Measurements from ENCODE around the gene MET. TPM values are rescaled to one million over a fixed set of nuclear protein-coding genes. Genes with fewer than 3 reads are reported as not detected.

The MET gene
- total and polyA plus RNA-seq, 2 of the 13 experiments (the other 11 are each of a cell fraction or from before 2014, with no cell fraction given) = 21.8 to 31.5 TPM

DNA sequence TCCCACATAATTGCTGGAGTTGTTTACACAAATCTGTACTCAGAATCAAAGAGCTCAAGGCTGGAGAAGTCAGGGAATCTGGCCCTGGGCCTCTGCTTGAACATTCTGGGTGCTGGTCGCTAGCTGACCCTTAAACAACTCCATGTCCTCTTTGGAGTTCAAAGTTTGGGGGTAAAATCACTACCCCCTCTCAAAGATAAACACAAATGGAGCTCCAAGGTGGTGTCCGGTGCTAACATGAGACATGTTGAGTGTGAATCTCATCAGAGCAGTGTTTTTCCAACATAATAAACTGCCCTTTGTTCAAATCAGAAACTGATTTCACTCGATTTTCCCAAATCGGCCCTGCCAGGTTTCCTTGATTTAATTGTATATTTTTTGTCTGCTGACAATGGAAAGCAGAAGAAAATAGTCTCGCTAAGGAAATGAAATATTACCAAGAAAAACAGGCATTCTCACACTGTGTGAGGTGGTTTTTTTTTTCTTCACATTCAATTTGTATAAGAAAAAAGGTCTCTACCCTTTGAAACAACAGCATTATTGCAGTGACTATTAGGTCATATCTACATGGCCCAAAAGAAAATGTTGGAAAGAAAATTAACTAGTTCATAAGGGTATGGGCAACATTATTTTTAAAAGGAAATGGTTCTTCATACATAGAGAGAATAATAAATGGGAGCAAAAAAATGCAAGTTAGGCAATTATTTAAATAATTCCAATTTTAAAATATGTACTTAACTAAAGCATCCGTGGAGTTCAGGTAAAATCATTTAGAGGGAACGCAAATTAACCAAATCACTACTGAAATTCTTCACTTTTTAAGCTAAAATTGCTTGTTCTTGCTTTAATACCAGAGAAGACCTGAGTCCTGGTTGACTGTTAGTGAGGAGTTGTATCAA lies 134.3 kb downstream of the MET start (continued):
- TF ChIP-seq HMGXB3 (CRISPR knock-in tag; IDR thresholded peaks at IDR 0.05; ENCODE audit: borderline replicate concordance) = no peak
- peak; percentile 40; the same call in 1 of the 2 replicates for TF ChIP-seq FOSL2 (CRISPR knock-in tag; IDR thresholded peaks at IDR 0.05)
- TF ChIP-seq DDIT3 (CRISPR knock-in tag; IDR thresholded peaks at IDR 0.05) = no peak
- no peak for TF ChIP-seq BATF2 (CRISPR knock-in tag; IDR thresholded peaks at IDR 0.05)
- TF ChIP-seq KLF16 (CRISPR knock-in tag; IDR thresholded peaks at IDR 0.05) = 0 out of 4 replicates have a peak, but pooled peaks of 1 of the 2 experiments have one; percentile 48
- no peak for TF ChIP-seq MAFG (CRISPR knock-in tag; IDR thresholded peaks at IDR 0.05)
- TF ChIP-seq ZNF407 (CRISPR knock-in tag; IDR thresholded peaks at IDR 0.05; ENCODE audit: not compliant biosample characterization) = no peak
- no peak for TF ChIP-seq ZNF30 (CRISPR knock-in tag; IDR thresholded peaks at IDR 0.05)
- no peak for TF ChIP-seq TEF (CRISPR knock-in tag; IDR thresholded peaks at IDR 0.05)
- TF ChIP-seq, protein P1, sequence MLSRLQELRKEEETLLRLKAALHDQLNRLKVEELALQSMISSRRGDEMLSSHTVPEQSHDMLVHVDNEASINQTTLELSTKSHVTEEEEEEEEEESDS (CRISPR knock-in tag; IDR thresholded peaks at IDR 0.05; ENCODE audit: borderline replicate concordance) = no peak
- TF ChIP-seq ZNF788 (CRISPR knock-in tag; IDR thresholded peaks at IDR 0.05; ENCODE audit: borderline replicate concordance) = no peak

All from HepG2 (cell line).